Right hindlimb (tissue), 1 donor: ENCODE measurements around the gene COL4A2.

Experiments
- DNase-seq: peaks from one replicate; pipeline ENCODE4 v3.0.0-alpha.2; 2018

COL4A2 gene

DNA sequence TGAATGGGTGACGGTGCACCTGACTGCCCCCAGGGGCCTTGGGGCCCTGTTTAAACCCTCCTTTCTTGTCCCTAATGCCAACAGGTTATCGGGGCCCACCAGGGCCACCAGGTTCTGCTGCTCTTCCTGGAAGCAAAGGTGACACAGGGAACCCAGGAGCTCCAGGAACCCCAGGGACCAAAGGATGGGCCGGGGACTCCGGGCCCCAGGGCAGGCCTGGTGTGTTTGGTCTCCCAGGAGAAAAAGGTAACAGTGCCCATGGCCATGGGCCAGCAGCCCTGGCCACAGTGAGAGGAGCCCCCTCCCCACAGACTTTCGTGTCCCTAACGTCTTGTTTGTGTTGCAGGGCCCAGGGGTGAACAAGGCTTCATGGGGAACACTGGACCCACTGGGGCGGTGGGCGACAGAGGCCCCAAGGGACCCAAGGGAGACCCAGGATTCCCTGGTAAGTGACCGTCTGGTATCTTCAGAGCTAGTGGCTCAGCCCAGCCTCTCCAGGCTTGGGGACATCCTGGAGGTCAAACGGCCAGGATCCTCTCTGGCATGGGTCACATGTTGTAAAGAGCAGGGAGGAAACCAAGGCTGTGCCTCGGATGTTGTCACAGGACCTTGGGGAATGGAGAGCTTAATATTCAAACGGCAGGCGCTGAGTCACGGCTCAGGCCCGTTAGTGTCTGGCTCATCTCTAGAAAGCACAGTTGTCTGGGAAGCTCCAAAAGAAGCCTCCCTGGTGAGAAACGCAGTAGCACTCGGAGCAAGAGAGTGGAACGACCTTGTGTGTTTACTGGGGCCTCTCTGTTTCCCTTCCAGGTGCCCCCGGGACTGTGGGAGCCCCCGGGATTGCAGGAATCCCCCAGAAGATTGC is 196.2 kb downstream of the COL4A2 start:
- no peak for DNase-seq

DNA sequence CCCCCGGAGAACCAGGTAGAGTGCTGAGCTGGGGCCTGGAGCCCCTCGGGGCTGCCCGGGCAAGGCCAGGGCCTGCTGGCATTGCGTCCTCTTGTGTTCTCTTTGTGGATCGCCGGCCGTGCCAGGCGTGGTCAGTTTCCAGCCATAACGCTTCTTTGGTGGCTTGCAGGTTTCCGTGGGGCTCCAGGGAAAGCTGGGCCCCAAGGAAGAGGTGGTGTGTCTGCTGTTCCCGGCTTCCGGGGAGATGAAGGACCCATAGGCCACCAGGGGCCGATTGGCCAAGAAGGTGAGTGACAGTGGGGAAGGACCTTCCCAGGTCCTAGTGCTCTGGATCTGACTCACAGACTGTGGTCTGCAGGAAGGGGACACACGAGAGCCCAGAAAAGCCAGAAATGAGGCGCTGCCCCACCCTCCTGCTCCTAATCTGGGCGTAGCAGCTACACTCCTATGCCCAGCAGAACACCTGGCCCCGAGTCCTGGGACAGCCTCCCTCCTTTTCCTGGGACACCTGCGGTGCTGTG is 197.0 kb downstream of the COL4A2 start:
- DNase-seq = no peak

GRCh38 chr13:110505594-110505993 is 198.5 kb downstream of the COL4A2 start:
- no peak for DNase-seq

- no peak for DNase-seq
Observed at GRCh38 chr13:110506396-110506795, 199.3 kb downstream of the COL4A2 start.

- DNase-seq = no peak
Observed at GRCh38 chr13:110506859-110507566, 199.9 kb downstream of the COL4A2 start.

GRCh38 chr13:110507678-110508381 is 200.7 kb downstream of the COL4A2 start:
- DNase-seq = no peak

GRCh38 chr13:110509478-110509926 is 202.4 kb downstream of the COL4A2 start:
- DNase-seq = no peak

GRCh38 chr13:110509971-110510786 is 203.1 kb downstream of the COL4A2 start:
- peak; percentile 56 for DNase-seq

- no peak for DNase-seq
Observed at GRCh38 chr13:110511509-110512181, 204.6 kb downstream of the COL4A2 start.

DNA sequence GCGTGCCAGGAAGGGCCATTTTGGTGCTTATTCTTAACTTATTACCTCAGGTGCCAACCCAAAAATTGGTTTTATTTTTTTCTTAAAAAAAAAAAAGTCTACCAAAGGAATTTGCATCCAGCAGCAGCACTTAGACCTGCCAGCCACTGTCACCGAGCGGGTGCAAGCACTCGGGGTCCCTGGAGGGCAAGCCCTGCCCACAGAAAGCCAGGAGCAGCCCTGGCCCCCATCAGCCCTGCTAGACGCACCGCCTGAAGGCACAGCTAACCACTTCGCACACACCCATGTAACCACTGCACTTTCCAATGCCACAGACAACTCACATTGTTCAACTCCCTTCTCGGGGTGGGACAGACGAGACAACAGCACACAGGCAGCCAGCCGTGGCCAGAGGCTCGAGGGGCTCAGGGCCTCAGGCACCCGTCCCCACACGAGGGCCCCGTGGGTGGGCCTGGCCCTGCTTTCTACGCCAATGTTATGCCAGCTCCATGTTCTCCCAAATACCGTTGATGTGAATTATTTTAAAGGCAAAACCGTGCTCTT is 205.2 kb downstream of the COL4A2 start:
- no peak for DNase-seq

DNA sequence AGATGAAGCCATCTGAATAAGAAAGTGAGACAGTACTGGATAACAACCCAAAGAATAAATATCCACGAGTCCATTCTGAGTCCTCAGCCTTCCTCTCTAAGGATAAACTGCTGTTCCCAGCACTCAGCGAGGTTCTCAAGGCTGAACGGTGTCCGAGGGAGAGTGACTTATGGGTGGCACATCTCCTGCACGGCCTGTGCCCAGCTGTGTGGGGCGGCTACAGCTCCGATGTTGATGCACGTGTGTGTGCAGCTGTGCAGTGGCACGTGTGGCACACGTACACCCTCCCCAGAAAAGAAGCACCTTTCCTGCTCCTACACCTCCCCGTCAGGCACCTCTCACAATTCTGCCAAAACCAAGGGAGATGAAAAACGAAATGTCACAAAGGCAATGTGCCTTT is 209.4 kb downstream of the COL4A2 start:
- no peak for DNase-seq

DNA sequence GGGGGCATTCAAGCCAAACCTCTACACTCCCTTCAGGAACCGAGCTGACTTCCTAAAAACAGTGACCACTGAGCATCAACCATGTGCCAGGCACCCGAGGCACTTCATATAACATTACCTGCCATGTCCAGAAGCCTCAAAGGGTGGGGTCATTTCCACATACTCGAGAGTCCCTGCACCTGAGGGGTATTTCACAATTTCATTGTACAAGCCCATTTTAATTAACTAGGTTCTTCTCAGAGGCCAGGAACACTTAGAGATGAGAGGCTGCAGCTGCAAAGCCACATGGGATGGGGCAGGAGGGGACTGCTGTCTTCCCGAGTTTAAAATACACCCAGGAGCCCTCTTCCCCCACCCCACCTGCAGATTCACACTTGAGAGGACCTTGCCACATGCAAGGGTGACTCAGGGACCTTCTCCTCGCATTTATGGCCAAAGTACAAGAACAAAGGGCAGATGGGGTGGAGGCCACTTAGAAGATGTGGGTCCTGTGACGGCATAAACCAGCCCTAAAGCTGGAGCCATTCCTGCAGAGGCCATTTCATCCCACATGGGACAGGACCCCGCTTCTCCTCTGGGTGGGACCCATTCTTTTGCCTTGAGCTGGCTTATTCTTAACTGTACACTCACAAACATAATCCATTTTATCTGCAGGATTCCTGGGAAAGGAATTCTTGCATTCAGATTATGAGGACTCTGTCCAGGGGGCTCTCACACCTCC is 210.6 kb downstream of the COL4A2 start:
- no peak for DNase-seq

DNA sequence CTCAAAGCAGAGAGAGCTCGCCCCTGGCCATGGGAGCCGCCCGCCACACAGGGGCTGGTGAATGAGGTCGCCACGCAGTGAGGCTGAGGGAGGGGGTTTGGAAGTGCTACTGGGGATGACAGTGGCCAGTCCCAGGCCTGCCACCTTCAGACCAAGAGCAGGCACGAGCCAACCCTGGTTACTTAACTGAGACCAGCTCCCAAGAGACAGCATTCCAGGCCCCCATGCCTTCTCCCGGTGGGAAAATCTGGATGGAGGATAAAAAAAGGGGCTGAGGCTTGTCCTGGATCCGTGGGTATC is 211.1 kb downstream of the COL4A2 start:
- no peak for DNase-seq

- DNase-seq = no peak
Observed at GRCh38 chr13:110518571-110518970, 211.5 kb downstream of the COL4A2 start.

DNA sequence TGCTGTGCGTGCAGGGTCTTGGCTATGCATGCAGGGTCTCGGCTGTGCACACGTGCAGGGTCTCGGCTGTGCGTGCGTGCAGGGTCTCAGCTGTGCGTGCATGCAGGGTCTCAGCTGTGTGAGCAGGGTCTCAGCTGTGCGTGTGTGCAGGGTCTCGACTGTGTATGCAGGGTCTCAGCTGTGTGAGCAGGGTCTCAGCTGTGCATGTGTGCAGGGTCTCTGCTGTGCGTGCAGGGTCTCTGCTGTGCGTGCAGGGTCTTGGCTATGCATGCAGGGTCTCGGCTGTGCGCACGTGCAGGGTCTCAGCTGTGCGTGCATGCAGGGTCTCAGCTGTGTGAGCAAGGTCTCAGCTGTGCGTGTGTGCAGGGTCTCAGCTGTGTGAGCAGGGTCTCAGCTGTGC is 212.0 kb downstream of the COL4A2 start:
- no peak for DNase-seq

GRCh38 chr13:110519506-110519905 is 212.4 kb downstream of the COL4A2 start:
- DNase-seq = no peak

DNA sequence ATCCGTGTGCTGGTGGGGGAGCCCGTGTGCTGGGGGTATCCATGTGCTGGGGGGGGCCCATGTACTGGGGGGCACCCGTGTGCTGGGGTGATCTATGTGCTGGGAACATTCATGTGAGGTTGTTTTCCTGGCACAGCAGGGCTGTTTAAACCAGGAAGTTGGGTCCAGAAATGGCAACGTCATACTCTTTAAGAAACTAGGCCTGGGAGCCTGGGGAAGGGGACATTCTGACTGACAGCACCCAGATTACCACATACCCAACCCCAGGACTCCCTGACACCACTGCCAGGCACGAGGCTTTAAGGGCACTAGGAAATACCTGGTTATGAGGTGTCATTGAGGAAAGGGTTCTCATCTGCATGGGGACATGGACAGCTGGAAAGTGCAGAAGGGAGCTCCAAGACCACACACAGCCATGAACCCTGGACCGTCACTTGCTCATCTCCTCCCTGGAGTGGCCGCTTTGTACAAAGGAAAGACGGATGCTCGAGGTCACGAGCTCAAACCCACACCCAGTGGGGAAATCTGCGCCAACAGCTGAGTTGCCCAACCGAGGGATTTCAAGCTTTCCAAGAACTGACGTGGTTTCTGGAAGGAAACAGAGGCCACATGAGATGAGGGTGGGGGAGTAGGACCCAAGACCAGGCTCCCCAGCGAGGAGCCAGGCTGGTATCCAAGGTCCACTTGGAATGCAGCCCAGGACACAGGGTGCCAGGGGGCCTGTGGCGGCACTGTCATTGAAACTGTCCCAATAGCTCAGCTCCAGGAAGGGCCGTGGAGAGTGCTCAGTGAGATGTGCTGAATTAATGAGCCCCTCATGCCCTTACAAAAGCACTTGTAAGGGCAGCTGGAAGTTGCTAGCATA is 213.6 kb downstream of the COL4A2 start:
- DNase-seq = peak; percentile 36

DNA sequence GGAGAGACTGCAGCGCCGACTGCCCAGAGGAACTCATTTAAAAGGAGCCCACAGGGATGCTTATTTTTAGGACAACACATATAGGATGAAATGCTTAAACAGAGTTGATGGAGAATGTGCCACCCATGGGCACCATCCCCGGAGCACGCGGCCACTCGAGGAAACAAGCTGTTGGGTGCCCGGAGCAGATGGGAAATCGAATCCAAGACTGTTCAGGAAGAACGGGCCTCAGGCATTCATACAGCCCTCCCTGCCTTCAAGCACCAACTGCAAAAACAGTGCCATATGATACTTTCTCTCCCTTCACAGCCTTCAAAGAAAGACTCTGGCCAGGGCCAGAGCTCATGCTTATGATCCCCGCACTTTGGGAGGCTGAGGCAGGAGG is 214.2 kb downstream of the COL4A2 start:
- DNase-seq = no peak

GRCh38 chr13:110521946-110522345 is 214.9 kb downstream of the COL4A2 start:
- DNase-seq = no peak

GRCh38 chr13:110522721-110523120 is 215.6 kb downstream of the COL4A2 start:
- no peak for DNase-seq
